HepG2 (cell line): ENCODE results near the gene BSN. TPM values are rescaled to one million over a fixed set of nuclear protein-coding genes. Genes with fewer than 3 reads are reported as not detected.

Experiments used
- AGO1 ChIP-seq: fragments of 200-400 bp; formaldehyde crosslinking; IDR thresholded peaks from 2 replicates; pipeline ENCODE4 v1.6.1; 2017; ENCODE audit warnings: mild to moderate bottlenecking, low read depth, low read length, moderate library complexity; ENCODE audit not compliant: poor library complexity, severe bottlenecking
- ARID4A ChIP-seq: sonication (generic); formaldehyde crosslinking; IDR thresholded peaks from 2 replicates; pipeline ENCODE4 v1.5.0; 2020; ENCODE audit warnings: mild to moderate bottlenecking, missing genetic modification reagents, borderline replicate concordance
- BRD4 ChIP-seq: sonication (generic); formaldehyde crosslinking; IDR thresholded peaks from 2 replicates; pipeline ENCODE4 v1.4.0; 2020; ENCODE audit warnings: missing genetic modification reagents
- EHMT2 ChIP-seq: fragments of 200-600 bp; sonication (generic); IDR thresholded peaks from 2 replicates; pipeline ENCODE4 v1.7.0; 2017; ENCODE audit warnings: antibody characterized with exemption, low read depth, low read length, borderline replicate concordance
- IRF1 ChIP-seq: sonication (generic); formaldehyde crosslinking; IDR thresholded peaks from 2 replicates; pipeline ENCODE4 v1.4.0; 2020; ENCODE audit warnings: low read depth, mild to moderate bottlenecking, missing genetic modification reagents
- MYC ChIP-seq: sonication (generic); formaldehyde crosslinking; IDR thresholded peaks from 2 replicates; pipeline ENCODE4 v1.9.0; 2021; ENCODE audit warnings: missing genetic modification reagents, borderline replicate concordance
- NFRKB ChIP-seq: fragments of 450-650 bp; IDR thresholded peaks from 2 replicates; pipeline ENCODE4 v1.6.1; 2017
- PAX8 ChIP-seq: sonication (generic); formaldehyde crosslinking; IDR thresholded peaks from 2 replicates; pipeline ENCODE4 v1.8.0; 2022; ENCODE audit warnings: mild to moderate bottlenecking, missing genetic modification reagents, borderline replicate concordance
- PHF20 ChIP-seq: sonication (generic); formaldehyde crosslinking; IDR thresholded peaks from 2 replicates; pipeline ENCODE4 v1.5.0; 2020; ENCODE audit warnings: mild to moderate bottlenecking, missing genetic modification reagents
- PRMT3 ChIP-seq: sonication (generic); formaldehyde crosslinking; IDR thresholded peaks from 2 replicates; pipeline ENCODE4 v1.8.1; 2022; ENCODE audit warnings: low read depth, mild to moderate bottlenecking, moderate library complexity, missing genetic modification reagents, borderline replicate concordance
- SP4 ChIP-seq: sonication (generic); formaldehyde crosslinking; IDR thresholded peaks from 2 replicates; pipeline ENCODE4 v1.8.1; 2023; ENCODE audit warnings: mild to moderate bottlenecking, missing genetic modification reagents
- SRY ChIP-seq: sonication (generic); formaldehyde crosslinking; IDR thresholded peaks from 2 replicates; pipeline ENCODE4 v1.8.0; 2022; ENCODE audit warnings: mild to moderate bottlenecking, missing genetic modification reagents
- TEAD3 ChIP-seq: optimal IDR thresholded peaks from 2 replicates; pipeline ENCODE3; 2016; ENCODE audit warnings: borderline replicate concordance
- ZBTB2 ChIP-seq: sonication (generic); formaldehyde crosslinking; IDR thresholded peaks from 2 replicates; pipeline ENCODE4 v1.8.0; 2022; ENCODE audit warnings: low read depth, missing genetic modification reagents
- ZBTB8A ChIP-seq: sonication (generic); formaldehyde crosslinking; IDR thresholded peaks from 2 replicates; pipeline ENCODE4 v1.4.0; 2020; ENCODE audit warnings: mild to moderate bottlenecking, low read depth, missing genetic modification reagents, borderline replicate concordance
- ZNF33A ChIP-seq: sonication (generic); formaldehyde crosslinking; IDR thresholded peaks from 2 replicates; pipeline ENCODE4 v1.5.1; 2020; ENCODE audit warnings: missing genetic modification reagents, mild to moderate bottlenecking, moderate library complexity, borderline replicate concordance
- ZNF547 ChIP-seq: sonication (generic); formaldehyde crosslinking; IDR thresholded peaks from 2 replicates; pipeline ENCODE4 v1.5.1; 2020; ENCODE audit warnings: mild to moderate bottlenecking, missing genetic modification reagents
- ZNF607 ChIP-seq: sonication (generic); formaldehyde crosslinking; IDR thresholded peaks from 2 replicates; pipeline ENCODE4 v1.5.1; 2020; ENCODE audit warnings: missing genetic modification reagents, mild to moderate bottlenecking, borderline replicate concordance
- ZNF747 ChIP-seq: sonication (generic); formaldehyde crosslinking; IDR thresholded peaks from 2 replicates; pipeline ENCODE4 v1.8.1; 2023; ENCODE audit warnings: missing genetic modification reagents, mild to moderate bottlenecking, borderline replicate concordance
- ZNF780A ChIP-seq: sonication (generic); formaldehyde crosslinking; IDR thresholded peaks from 2 replicates; pipeline ENCODE4 v1.8.0; 2022; ENCODE audit warnings: mild to moderate bottlenecking, missing genetic modification reagents, moderate library complexity
- ZSCAN21 ChIP-seq: sonication (generic); formaldehyde crosslinking; IDR thresholded peaks from 2 replicates; pipeline ENCODE4 v1.8.0; 2022; ENCODE audit warnings: mild to moderate bottlenecking, missing genetic modification reagents, moderate library complexity, borderline replicate concordance
- polyA plus RNA-seq, 8 experiments: library from polyadenylated mRNA; depleted of rRNA in 3 of 8; stranded (reverse) in 7 of 8; unstranded in 1 of 8; fragments of >200 nt; fragmentation: Illumina TruSeq in 4 of 8; extraction: Trizol in 4 of 8; gene quantifications; 2 replicates each; pipeline versions ENCODE4 v1.2.1 to v1.2.3, GENCODE V29; 2011 to 2016; ENCODE audit warnings: low read depth in 4 of 8, missing spikeins in 1 of 8, mixed read lengths in 1 of 8; ENCODE audit not compliant: insufficient read depth in 1 of 8
- total RNA-seq, 5 experiments: library from RNA; depleted of rRNA; stranded (reverse); fragments of >200 nt; fragmentation: Illumina TruSeq; extraction: Trizol; gene quantifications; 2 replicates each; pipeline ENCODE4 v1.2.3, GENCODE V29; 2016; ENCODE audit warnings: low read depth in 1 of 5

BSN gene
- total and polyA plus RNA-seq, 2 of the 13 experiments (the other 11 are each of a cell fraction or from before 2014, with no cell fraction given): 0.42 to 0.86 TPM

- TF ChIP-seq SRY (CRISPR knock-in tag): peak; percentile 88
- peak; percentile 74 for TF ChIP-seq ZNF780A
- TF ChIP-seq BRD4 (CRISPR knock-in tag): no peak
- peak; percentile 73 for TF ChIP-seq PHF20
- no peak for TF ChIP-seq PAX8 (CRISPR knock-in tag)
- TF ChIP-seq ZBTB8A: no peak
- TF ChIP-seq ZBTB2 (CRISPR knock-in tag): peak; percentile 90; the same call in 1 of the 2 replicates
- TF ChIP-seq ARID4A (CRISPR knock-in tag): peak; percentile 91
- TF ChIP-seq MYC (CRISPR knock-in tag): peak; percentile 50; the same call in 1 of the 2 replicates
- peak; percentile 93; the same call in 1 of the 2 replicates for TF ChIP-seq ZNF33A (CRISPR knock-in tag)
- peak; percentile 76 for TF ChIP-seq AGO1
- no peak; the same call in none of the 2 replicates for TF ChIP-seq ZNF607
- peak; percentile 52; the same call in 1 of the 2 replicates for TF ChIP-seq PRMT3
- TF ChIP-seq NFRKB: no peak
- peak; percentile 68 for TF ChIP-seq ZNF747
- peak; percentile 77 for TF ChIP-seq ZSCAN21 (CRISPR knock-in tag)
- TF ChIP-seq IRF1: no peak
- TF ChIP-seq EHMT2: no peak
- TF ChIP-seq TEAD3 (CRISPR knock-in tag): peak; percentile 79
- TF ChIP-seq ZNF547 (CRISPR knock-in tag): peak; percentile 25; the same call in 1 of the 2 replicates
- TF ChIP-seq SP4 (CRISPR knock-in tag): peak; percentile 93
These were observed 119.6 kb downstream of the BSN start, which contains the start of gene APEH (continued) for GRCh38 chr3:49673715-49674496.
